ENCODE data around the gene PFN4.
"Not testable (repeated sequence)": the region's sequence is repeated elsewhere in the genome, so short reads cannot be mapped to it uniquely, and the experiment has no call there.

The PFN4 gene

GRCh38 chr2:24123195-24123921, at the start of gene PFN4, which contains the start of gene FAM228B:
PFN4 (minus strand) TSS chr2:24123334; CDS start chr2:24122535, 799 bp downstream.
FAM228B (plus strand) TSS chr2:24123469; CDS start chr2:24124362, 893 bp downstream.
- DNase-seq (ENCODE audit: low read depth in 2 of 2) = peak; percentile 20 to 30

- no peak for DNase-seq (ENCODE audit: low read depth in 2 of 2)
Observed at GRCh38 chr2:24169023-24169422, 45.9 kb upstream of the PFN4 start.

- DNase-seq (ENCODE audit: low read depth in 2 of 2) = peak; percentile 3 to 4
Observed at GRCh38 chr2:24164416-24164973, 41.4 kb upstream of the PFN4 start.

GRCh38 chr2:24163601-24164000, 40.5 kb upstream of the PFN4 start:
- no peak for DNase-seq (ENCODE audit: low read depth in 2 of 2)

- DNase-seq (ENCODE audit: low read depth in 2 of 2) = no peak
Observed at GRCh38 chr2:24163186-24163585, 40.1 kb upstream of the PFN4 start.

GRCh38 chr2:24162494-24162893, 39.4 kb upstream of the PFN4 start:
- DNase-seq (ENCODE audit: low read depth in 2 of 2) = no peak

GRCh38 chr2:24160761-24161160, 37.6 kb upstream of the PFN4 start:
- DNase-seq (ENCODE audit: low read depth in 2 of 2) = no peak

GRCh38 chr2:24159708-24160107, 36.6 kb upstream of the PFN4 start:
- DNase-seq (ENCODE audit: low read depth in 2 of 2) = no peak

GRCh38 chr2:24158131-24158530, 35.0 kb upstream of the PFN4 start:
- DNase-seq (ENCODE audit: low read depth in 2 of 2) = no peak

- no peak for DNase-seq (ENCODE audit: low read depth in 2 of 2)
Observed at GRCh38 chr2:24153478-24153877, 30.3 kb upstream of the PFN4 start.

- DNase-seq (ENCODE audit: low read depth in 2 of 2) = no peak
Observed at GRCh38 chr2:24152413-24153197, 29.5 kb upstream of the PFN4 start.

- no peak for DNase-seq (ENCODE audit: low read depth in 2 of 2)
Observed at GRCh38 chr2:24147364-24147763, 24.2 kb upstream of the PFN4 start.

GRCh38 chr2:24140305-24140704, 17.2 kb upstream of the PFN4 start:
- not testable (repeated sequence) for DNase-seq (ENCODE audit: low read depth in 2 of 2)

GRCh38 chr2:24132543-24132942, 9.4 kb upstream of the PFN4 start:
- DNase-seq (ENCODE audit: low read depth in 2 of 2) = no peak

- no peak for DNase-seq (ENCODE audit: low read depth in 2 of 2)
Observed at GRCh38 chr2:24125956-24126355, 2.8 kb upstream of the PFN4 start.

- DNase-seq (ENCODE audit: low read depth in 2 of 2) = no peak
Observed at GRCh38 chr2:24123922-24124580, 917 bp upstream of the PFN4 start.

- no peak for DNase-seq (ENCODE audit: low read depth in 2 of 2)
Observed at GRCh38 chr2:24122366-24123194, 554 bp downstream of the PFN4 start.

GRCh38 chr2:24121469-24121868, 1.7 kb downstream of the PFN4 start:
- DNase-seq (ENCODE audit: low read depth in 2 of 2) = no peak

- DNase-seq (ENCODE audit: low read depth in 2 of 2) = no peak
Observed at GRCh38 chr2:24121066-24121465, 2.1 kb downstream of the PFN4 start.

- DNase-seq (ENCODE audit: low read depth in 2 of 2) = no peak
Observed at GRCh38 chr2:24117902-24118301, 5.2 kb downstream of the PFN4 start.

GRCh38 chr2:24115057-24115456, 8.1 kb downstream of the PFN4 start:
- DNase-seq (ENCODE audit: low read depth in 2 of 2) = no peak
